Activated CD4-positive, alpha-beta T cell treated with anti-CD3 and anti-CD28 coated beads for 4 hours (primary cell): ENCODE measurements around the gene DLGAP5.

Experiments
- DNase-seq, 2 donors: peaks; one replicate each; pipeline ENCODE4 v3.0.0-alpha.2; 2020

Gene DLGAP5

DNA sequence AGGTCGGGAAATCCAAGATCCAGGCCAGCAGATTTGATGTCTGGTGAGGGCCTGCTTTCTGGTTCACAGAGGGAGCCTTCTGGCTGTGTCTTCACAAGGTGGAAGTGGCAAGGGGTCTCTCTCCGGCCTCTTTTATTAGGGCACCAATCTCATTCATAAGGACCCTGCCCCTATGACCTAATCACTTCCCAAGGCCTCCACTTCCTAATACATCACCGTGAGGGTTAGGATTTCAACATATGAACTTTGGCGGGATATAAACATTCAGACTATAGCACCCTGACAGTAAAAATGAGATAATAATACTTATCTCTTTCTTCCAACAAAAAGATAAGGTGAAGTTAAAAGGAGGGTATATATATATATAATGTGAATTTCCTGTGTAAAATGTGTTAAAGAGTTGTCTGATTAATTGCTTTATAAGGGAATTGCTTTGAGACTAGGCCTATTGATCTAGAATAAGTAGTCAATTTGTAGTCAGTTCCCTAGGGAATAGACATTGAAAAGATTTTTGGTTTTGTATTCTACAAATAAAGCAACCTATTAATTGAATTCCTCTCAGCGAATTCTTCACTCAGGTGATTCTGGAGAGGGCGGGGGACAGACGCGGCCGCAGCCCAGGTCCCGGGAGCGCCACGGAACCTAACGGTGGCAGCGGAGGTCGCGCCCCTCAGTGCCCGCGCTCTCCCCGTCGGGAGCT, 62.8 kb downstream of the DLGAP5 start:
- DNase-seq = no peak

DNA sequence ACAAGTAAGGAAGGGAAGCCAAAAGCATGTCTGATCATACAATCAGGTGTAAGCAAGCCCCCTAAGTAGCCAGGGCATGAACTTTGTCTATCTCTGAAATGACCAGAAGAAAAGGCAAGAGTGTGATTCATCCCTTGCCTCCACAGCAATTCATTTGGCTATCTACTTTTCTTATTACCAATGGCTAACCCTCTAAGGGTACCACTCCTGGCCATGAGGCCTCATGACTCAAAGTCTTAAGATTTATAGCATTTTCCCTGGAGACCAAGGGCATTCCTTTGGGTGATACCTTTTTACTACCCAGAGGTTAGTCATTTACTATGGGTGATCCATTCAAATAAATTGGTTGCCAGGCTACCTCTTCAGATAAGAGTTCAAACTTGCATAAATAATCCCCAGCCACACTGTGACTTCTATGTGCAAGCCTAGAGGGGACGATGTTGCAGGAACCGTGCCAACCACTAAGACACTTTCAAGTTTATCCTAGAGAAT, 63.9 kb downstream of the DLGAP5 start:
- no peak for DNase-seq

DNA sequence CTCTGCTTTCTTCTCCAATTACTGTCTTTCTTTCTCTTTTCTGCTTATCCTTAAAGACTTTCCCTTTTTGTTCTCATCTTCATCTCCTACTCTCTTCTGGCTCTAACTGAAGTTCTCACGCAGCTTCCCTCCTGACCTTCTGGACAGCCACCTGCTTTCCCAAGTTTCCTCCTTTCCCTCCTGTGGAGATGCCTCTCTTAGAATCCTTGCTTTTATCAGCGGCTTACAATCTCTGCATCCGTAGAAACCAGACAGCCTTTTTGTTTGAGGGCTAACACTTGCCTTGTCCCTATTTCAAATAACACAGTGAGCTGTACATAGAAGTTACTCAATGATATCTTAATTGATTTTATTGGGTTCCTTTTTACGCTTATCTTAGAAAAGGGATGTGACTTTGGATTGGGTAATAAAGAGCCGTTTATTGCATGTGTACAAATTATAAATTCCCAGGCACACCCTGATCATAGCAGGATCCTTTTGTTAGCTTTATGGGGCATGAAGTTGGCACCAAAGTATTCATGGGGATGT, 64.4 kb downstream of the DLGAP5 start:
- DNase-seq = no peak

GRCh38 chr14:55126034-55126433, 65.4 kb downstream of the DLGAP5 start:
- DNase-seq = no peak

GRCh38 chr14:55125403-55125802, 66.0 kb downstream of the DLGAP5 start:
- no peak for DNase-seq

- no peak for DNase-seq
Measured at GRCh38 chr14:55124774-55125386, 66.5 kb downstream of the DLGAP5 start.

GRCh38 chr14:55123852-55124639, 67.3 kb downstream of the DLGAP5 start:
- DNase-seq = no peak

GRCh38 chr14:55123101-55123500, 68.3 kb downstream of the DLGAP5 start:
- no peak for DNase-seq

GRCh38 chr14:55122440-55122986, 68.9 kb downstream of the DLGAP5 start:
- DNase-seq = no peak

DNA sequence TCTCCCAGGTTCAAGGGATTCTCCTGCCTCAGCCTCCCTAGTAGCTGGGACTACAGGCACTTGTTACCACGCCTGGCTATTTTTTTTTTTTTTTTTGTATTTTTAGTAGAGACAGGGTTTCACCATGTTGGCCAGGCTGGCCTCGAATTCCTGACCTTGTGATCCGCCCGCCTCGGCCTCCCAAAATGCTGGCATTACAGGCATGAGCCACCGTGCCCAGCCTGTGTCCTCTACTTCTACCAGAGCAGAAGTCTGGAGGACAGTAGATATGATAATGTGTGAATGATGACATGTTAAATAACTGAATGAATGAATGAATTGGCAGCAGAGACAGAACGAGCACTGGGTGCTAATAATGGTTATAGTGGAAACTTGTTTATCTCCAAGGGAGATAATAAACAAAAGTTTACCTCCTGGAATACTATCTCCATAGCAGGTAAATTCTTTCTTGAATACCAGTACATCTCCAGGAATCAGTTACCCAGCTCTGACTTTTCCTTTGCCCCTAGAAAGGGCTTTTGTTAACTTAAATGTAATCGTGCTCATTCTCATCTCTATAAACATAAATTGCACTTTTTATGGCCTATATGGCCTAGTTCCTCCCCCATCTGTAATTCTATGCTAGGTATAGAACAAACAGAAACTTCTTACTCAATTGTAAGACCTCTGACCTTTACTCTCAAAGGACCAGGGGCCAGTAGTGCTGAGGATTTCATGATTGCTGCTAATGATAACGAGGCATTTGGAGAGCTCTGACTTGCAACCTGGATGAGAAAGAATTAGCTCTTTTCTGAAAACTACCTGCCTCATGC, 69.6 kb downstream of the DLGAP5 start:
- DNase-seq = no peak

DNA sequence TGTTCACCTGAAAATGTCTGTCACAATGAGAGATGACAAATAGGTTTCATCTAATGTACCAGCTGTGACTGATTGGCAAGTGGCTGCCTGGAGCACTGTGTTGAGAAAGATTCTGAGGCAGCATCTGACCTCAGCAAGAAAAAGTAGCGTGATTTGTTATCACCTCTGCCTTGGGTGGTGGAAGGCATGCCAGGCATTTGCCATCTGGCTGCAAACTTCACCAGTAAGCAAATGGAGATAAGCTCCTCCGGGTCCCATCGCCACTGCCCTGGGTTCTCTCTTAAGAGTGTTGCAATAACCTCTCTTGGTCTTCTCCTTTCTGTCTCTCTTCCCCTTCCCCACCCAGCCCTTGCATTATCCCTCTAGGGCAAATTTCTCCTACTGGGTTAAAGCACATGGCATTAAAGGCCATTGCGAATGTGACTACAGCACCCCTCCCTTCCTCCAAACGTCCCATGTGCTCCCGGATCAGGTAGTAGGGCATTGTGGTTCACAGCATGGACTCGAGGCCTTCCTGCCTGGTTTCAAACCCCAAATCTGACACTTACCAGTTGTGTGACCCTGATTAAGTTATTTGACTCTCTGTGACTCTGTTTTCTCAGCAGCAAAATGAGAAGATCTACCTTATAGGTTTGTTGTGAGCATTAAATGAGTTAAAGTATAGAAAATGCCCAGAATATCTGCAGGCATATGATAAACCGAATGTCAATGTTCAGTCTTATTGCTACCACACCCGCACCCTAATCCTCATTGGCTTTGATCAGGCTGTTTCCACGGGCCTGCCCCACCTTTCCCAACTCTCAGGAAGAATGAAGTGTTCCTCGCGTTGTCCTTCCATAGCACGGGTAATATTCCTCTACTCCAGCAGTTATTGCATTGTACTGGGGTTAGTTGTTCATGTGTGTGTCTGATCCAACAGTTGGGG, 70.6 kb downstream of the DLGAP5 start:
- no peak for DNase-seq

- DNase-seq = no peak
Measured at GRCh38 chr14:55118761-55119160, 72.6 kb downstream of the DLGAP5 start.

DNA sequence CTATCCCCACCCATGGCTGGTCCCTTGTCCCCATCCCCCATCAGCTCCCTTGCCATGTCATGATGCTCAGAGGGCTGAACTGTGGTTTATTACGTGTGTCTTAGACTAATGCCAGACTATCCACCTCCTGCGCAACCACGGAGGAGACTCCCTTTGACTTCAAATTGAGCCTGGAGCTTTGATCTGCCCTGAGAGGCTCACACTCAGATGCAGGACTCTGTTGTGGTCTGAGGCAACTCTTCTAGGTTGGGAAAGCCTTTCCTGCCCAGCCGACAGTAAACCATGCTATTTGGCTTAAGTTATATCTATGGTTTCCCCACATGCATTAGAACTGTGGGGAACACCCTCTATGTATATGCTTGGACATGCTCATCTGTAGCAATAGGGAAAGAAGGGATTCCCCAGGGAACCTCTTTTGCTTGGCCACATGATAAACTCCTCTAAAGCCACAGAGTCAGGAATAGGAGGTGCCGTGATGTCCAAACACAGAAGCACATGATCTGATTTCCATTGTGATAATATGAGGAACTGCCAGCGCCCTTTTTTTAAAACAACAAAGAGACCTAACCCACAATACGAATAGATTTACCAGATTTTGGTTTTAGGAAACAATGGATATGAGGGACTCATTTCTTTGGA, 73.5 kb downstream of the DLGAP5 start:
- DNase-seq = no peak

GRCh38 chr14:55116246-55117030, 74.9 kb downstream of the DLGAP5 start:
- no peak for DNase-seq

DNA sequence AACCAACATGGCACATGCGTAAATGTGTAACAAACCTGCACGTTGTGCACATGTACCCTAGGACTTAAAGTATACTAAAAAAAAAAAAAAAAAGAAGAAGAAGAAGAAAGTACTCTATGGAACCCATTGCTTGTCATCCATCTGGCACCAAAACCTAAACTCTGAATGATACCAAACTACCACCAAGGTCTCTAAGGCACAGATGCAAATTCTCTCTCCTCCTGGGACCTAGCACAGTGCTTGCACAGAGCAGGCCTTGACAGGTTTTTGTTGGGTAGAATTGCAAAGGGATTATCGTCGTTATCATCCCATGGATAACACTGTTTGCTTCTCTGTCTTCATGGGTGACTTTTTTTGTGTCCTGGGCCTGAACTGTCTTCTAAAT, 75.5 kb downstream of the DLGAP5 start:
- no peak for DNase-seq

GRCh38 chr14:55115460-55115859, 75.9 kb downstream of the DLGAP5 start:
- no peak for DNase-seq

GRCh38 chr14:55114720-55115119, 76.7 kb downstream of the DLGAP5 start:
- no peak for DNase-seq

- DNase-seq = no peak
Measured at GRCh38 chr14:55111122-55111708, 80.2 kb downstream of the DLGAP5 start.

DNA sequence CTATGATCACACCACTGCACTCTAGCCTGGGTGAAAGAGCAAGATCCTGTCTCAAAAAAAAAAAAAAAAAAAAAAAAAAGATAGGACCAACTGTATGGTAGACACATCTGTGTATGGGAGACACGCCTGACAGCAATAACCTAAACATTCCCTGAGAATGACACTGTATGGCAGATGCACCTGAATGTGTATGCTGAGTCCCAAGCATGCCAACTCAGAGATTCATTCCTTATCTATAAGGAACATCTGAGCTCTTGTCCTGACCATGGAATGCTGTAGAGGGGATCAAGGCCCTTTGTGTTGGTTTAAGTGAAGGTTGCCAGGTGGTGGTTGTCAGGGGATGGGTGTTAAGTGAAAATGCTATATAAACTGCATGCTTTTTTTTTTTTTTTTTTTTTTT, 81.5 kb downstream of the DLGAP5 start:
- DNase-seq = no peak
